Peyer's patch (tissue), 4 donors: ENCODE measurements around the gene BET1L.

Experiments used
- POLR2A ChIP-seq, 2 donors: fragments of 450-650 bp; IDR thresholded peaks; one replicate each; pipeline ENCODE4 v1.5.1; 2017; ENCODE audit warnings: antibody characterized with exemption in 2 of 2, mild to moderate bottlenecking in 2 of 2, moderate library complexity in 2 of 2
- TF ChIP-seq, protein P1 (sequence below), 6 experiments: fragments of 450-650 bp in 4 of 6; fragments of 200-600 bp in 2 of 6; sonication (generic) in 1 of 6; IDR thresholded peaks; one replicate each; pipeline ENCODE4 v1.5.1; 2017 to 2019; ENCODE audit warnings: antibody characterized with exemption in 6 of 6, mild to moderate bottlenecking in 3 of 6, moderate library complexity in 1 of 6

DNA sequence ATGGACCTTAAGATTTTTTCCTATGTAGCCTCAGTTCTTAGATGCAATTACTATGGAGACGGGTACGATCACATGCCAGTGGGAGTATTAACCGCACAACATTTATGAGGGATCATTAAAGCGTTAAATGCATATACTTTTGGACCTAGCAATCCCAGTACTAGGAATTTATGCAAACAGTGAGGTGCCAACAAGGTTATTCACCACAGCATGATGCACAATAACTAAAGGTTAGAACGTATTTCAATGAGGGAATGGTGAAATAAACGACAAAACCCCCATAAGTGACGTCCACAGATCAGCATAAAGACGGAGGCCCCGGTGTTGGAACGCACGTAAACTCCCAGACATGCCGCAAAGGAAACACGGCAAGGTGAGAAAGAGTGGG is 28.4 kb upstream of the BET1L start:
- TF ChIP-seq POLR2A (IDR thresholded peaks at IDR 0.05), result no peak
- TF ChIP-seq, protein P1, sequence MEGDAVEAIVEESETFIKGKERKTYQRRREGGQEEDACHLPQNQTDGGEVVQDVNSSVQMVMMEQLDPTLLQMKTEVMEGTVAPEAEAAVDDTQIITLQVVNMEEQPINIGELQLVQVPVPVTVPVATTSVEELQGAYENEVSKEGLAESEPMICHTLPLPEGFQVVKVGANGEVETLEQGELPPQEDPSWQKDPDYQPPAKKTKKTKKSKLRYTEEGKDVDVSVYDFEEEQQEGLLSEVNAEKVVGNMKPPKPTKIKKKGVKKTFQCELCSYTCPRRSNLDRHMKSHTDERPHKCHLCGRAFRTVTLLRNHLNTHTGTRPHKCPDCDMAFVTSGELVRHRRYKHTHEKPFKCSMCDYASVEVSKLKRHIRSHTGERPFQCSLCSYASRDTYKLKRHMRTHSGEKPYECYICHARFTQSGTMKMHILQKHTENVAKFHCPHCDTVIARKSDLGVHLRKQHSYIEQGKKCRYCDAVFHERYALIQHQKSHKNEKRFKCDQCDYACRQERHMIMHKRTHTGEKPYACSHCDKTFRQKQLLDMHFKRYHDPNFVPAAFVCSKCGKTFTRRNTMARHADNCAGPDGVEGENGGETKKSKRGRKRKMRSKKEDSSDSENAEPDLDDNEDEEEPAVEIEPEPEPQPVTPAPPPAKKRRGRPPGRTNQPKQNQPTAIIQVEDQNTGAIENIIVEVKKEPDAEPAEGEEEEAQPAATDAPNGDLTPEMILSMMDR (IDR thresholded peaks at IDR 0.05), result no peak
